GM19452 (cell line): Measurements from ENCODE around the gene RAD51.
A peak's percentile ranks its signal among the peaks of the same experiment; 100 is the strongest.

ENCODE experiments used
- ATAC-seq: cut with Tn5 transposase; IDR thresholded peaks from one replicate; pipeline ENCODE4 v1.9.1; 2021; ENCODE audit not compliant: unreplicated experiment

RAD51 gene

GRCh38 chr15:40759961-40760360 lies 65.0 kb downstream of the RAD51 start:
- no peak for ATAC-seq

GRCh38 chr15:40762919-40763800 lies 68.2 kb downstream of the RAD51 start:
- ATAC-seq = peak; percentile 5

DNA sequence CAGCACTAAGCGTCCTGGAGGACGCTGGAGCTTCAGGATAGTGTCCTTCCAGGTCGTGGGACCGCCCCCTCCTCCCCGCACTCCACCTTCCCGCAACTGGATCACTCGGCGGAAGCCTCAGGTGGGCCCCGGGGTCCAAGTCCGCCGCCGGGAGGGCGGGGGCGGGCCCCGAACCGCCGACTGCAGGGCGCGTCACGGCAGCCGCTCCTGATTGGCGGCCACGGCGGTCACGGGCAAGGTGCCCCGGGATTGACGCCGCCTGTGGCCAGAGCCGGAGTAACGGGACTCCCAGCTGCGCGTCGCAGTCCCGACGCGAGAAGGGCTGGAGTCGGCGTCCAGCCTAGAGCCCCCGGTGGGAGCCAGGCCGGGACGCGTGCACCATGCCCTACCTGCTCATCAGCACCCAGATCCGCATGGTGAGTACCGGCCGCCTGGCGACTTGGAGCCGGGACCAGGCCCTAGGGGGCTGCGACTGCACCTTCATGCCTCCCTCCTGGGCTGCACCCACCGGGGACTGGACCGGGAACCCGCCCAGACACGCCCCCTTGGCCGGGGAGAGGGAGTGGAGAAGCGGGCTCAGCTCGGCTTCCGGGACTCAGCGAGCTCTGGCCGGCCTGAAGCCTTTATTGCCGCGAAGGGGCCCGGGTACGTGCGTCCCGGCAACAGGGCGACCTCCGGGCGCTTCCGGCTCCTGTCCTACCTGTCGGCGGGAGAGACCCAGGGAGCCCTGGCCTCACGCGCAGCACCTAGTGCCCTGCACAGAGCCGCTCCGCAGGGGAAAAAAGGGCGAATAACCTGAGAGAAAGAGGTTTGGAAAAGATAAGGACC lies 69.0 kb downstream of the RAD51 start, which contains the start of gene GCHFR:
TSS of gene GCHFR (plus strand) at position 268 of the 828 bp plus-strand sequence. CDS start at position 381, 113 bp downstream.
- ATAC-seq = peak; percentile 43

GRCh38 chr15:40764629-40765103 lies 69.7 kb downstream of the RAD51 start:
- ATAC-seq = no peak

DNA sequence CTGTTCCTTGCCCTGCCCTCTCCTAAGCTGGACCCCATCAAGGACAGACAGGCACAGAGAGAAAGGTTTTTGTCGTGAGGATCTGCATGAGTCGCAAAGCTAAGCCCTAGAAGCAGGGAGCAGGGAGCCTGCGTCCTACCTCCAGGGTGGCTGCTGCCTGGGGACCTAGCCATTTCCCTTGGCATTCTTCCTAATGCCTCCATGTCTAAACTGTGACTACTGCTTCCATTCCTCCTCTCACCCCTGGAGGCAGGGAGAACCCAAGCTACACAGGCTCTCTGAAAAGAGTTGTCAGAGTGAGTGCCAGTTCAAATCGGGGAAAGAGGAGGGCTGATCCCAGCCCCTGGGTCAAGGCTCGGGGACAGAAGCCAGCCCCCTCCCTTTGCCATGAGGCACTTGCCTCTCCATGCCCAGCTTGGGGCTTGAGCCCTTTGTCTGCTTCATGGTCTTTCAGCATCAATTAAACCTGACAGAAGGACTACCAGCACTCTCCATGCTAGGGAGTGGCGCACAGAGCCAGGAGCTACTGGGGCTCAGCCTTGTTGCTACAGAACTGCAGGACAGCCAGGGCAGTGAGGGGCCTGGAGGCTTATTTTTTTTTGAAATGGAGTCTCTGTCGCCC lies 71.3 kb downstream of the RAD51 start:
- no peak for ATAC-seq

GRCh38 chr15:40766906-40767837 lies 72.2 kb downstream of the RAD51 start:
- no peak for ATAC-seq

DNA sequence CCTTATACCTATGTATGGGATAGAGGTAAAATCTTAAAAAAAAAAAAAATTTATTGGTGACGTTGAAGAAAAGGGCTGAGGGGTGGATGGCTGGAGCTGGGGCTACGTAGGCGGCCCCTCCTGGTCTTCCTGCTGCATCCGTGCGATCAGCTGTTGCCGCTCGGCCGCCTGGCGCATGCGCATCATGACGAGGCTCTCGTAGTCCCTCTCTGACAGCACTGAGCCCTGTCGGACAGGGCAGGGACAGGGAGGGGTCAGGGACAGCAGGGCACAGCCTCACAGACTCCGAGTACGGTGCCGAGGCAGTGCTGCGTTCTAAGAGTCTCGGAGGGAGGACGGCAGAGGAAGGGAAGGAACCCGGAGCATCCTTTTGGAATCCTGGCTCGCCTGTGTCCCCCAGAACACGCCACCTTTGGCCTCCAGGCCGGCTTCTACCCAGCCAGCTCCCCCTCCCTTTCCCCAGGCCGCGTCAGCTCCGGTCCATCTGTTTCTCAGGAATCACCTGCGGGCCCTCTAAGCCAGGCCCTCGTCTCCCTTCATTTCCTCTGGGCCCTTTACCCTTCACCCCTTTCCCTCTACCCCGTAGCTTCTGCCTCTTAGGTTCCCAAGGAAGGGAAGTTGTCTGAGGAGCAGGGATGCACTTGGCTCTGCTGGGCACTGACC lies 73.0 kb downstream of the RAD51 start:
- no peak for ATAC-seq

DNA sequence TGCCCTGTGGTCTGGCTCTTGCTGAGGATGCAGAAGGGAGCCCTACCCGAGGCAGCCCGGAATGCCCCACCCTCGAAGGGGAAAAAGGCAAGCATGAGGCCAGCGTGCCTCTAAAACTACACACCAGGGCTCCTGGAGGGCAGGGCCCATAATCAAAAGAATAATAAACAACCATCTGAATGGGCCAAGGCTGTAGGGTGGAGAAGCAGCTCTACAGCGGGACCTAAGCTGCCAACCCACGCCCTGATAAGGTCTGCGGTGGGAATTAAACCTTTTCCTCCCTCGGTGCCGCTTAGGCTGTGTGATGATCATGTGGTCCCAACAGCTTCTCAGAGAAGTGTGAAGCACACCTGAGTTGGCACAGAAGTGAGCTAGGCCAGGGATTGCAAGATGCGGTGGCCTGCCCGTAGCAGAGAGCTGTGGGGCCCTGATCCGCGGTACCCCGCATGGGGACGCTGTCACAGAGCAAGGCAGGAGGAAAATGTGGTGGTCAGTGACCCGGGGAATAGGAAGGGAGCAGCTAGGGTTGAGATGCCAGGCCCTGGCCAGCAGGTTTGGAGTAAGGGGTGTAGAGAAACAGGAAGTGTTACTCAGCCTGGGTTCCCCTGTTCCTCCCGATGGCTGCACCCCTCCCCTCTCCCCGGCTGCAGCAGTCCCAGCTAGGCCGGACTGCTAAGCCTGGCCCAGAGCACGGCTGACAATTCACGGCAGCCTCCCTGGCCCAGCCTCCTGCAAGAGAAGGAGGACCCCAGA lies 73.7 kb downstream of the RAD51 start:
- no peak for ATAC-seq

DNA sequence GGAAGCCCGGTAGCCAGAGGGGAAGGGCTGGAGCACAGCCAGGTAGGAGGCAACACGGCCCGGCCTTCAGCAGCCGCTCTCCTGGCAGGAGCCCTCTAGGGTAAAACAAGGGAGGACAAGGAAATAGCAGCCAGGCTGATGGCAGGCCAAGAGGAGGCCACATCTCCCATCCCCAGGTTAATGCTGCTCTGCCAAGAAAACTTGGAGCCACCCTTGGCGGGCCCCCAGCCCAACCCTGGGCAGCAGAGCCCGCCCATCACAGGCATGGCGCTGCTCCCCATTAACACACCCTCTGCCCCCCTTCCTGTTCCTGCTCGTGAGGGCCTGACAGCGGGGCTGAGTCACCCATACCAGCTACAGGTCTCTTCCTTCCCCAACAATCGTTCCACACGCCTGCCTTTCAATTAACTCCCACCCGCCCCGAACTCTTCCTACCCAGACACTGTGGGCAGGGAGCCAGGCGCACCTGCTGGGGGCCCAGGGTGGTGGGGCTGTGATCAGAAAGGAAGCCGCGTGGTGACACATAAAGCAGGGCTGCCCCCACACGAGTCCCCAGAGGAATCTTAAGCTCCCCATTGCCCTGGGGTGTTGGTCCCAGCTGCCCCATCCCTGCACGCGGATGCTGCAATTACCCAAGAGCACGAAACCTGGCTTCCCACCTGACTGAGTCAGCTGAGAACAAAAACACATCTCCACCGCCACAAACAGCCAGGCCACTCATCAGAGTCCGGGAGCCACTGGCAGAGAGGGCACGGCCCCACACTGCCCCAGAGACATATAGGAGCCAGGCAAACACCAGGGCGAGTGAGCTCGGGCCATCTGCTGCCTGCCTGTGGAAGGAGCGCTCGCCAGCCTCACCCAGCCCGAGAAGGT lies 74.5 kb downstream of the RAD51 start, which contains the start of gene C15orf62:
TSS of gene C15orf62 (plus strand) at position 707 of the 873 bp plus-strand sequence. CDS start 516 bp downstream, outside the sequence.
- peak; percentile 56 for ATAC-seq

DNA sequence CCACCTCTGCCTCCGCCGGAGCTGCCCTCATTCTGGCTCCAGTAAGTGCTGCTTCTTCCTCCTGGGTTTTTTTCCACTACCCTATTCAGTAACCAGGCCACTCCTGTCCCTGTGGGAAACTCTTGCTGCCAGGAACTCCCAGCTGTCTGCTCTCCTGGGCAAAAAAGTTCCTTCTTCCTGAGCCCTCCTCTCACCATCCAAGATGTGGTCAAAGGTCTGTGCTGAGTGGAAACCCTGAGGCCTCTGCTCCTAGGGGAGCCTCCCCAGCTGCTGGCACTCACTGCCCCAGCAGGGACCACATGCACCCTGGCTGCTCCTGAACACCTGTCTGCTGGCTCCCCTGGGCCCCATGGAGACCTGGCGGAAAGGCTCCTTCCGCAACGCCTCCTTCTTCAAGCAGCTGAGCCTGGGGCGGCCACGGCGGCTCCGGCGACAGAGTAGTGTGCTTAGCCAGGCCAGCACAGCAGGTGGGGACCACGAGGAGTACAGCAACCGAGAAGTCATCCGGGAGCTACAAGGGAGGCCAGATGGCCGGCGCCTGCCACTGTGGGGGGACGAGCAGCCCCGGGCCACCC lies 75.3 kb downstream of the RAD51 start:
- ATAC-seq = no peak

GRCh38 chr15:40771242-40771641 lies 76.3 kb downstream of the RAD51 start:
- no peak for ATAC-seq

GRCh38 chr15:40772014-40772413 lies 77.0 kb downstream of the RAD51 start:
- no peak for ATAC-seq

- no peak for ATAC-seq
Measured at GRCh38 chr15:40773496-40773895, 78.5 kb downstream of the RAD51 start.

- no peak for ATAC-seq
Measured at GRCh38 chr15:40773902-40774301, 78.9 kb downstream of the RAD51 start.

DNA sequence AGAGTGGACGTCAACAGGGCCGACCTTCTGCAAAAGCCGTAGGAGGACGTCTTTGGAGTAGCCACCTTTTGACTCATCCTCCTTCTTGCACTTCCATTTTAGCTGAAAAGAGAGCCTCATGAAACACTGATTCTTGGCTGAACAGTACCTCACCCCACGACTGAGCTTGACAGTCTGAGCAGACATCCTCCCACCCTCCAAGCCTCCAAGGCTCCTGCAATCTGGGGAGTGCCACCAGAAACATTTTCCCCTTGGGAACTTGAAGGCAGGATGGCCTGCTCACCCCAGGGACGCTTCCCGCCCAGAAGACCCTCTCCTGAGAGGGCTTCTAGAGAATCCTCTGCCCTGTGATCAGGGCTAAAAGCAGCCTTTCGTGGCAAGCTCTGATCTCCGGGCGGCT lies 80.0 kb downstream of the RAD51 start:
- ATAC-seq = no peak

GRCh38 chr15:40775740-40776536 lies 81.0 kb downstream of the RAD51 start:
- ATAC-seq = no peak
